A549 (cell line): ENCODE measurements around the gene EP300.

Experiments
- CHD2 ChIP-seq: fragments of 150-350 bp; IDR thresholded peaks from 2 replicates; pipeline ENCODE4 v1.6.1; 2014; ENCODE audit warnings: low read length; ENCODE audit not compliant: partially characterized antibody
- JUNB ChIP-seq: fragments of >200 bp; sonication (Bioruptor Twin); formaldehyde crosslinking; IDR thresholded peaks from 2 replicates; pipeline ENCODE4 v1.6.1; 2016
- PHF8 ChIP-seq: fragments of 200-600 bp; sonication (generic); IDR thresholded peaks from 2 replicates; pipeline ENCODE4 v1.6.1; 2016; ENCODE audit warnings: low read depth, mild to moderate bottlenecking, antibody characterized with exemption, moderate library complexity, borderline replicate concordance
- RAD21 ChIP-seq, 2 experiments: fragments of >200 bp in 1 of 2; sonication (Bioruptor Twin) in 1 of 2; formaldehyde crosslinking in 1 of 2; IDR thresholded peaks in 1 of 2; conservative IDR thresholded peaks in 1 of 2; 2 replicates in 1 of 2; 3 replicates in 1 of 2; pipeline ENCODE4 v1.6.1; 2012 to 2018; ENCODE audit warnings: inconsistent platforms in 1 of 2
- TFCP2L1 ChIP-seq: fragments of 250-450 bp; sonication (Bioruptor Pico); IDR thresholded peaks from 2 replicates; pipeline ENCODE4 v1.5.0; 2021; ENCODE audit warnings: mild to moderate bottlenecking
- TF ChIP-seq, protein P1 (sequence below): fragments of >200 bp; sonication (Bioruptor Twin); formaldehyde crosslinking; IDR thresholded peaks from 3 replicates; pipeline ENCODE4 v1.5.1; 2016

DNA sequence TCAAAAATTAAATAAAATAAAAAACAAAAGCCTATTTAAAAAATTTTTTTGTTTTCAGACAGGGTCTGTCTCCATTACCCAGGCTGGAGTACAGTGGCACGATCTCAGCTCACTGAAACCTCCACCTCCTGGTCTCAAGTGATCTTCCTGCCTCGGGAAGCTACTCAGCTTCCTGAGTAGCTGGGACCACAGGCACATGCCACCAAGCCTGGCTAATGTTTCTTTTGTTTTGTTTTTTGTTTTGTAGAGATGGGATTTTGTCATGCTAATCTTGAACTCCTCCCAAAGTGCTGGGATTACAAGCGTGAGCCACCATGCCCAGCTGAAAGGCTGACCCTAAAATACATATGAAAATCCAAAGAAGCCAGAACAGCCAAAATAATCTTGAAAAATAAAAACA lies 92.3 kb downstream of the EP300 start:
- TF ChIP-seq, protein P1, sequence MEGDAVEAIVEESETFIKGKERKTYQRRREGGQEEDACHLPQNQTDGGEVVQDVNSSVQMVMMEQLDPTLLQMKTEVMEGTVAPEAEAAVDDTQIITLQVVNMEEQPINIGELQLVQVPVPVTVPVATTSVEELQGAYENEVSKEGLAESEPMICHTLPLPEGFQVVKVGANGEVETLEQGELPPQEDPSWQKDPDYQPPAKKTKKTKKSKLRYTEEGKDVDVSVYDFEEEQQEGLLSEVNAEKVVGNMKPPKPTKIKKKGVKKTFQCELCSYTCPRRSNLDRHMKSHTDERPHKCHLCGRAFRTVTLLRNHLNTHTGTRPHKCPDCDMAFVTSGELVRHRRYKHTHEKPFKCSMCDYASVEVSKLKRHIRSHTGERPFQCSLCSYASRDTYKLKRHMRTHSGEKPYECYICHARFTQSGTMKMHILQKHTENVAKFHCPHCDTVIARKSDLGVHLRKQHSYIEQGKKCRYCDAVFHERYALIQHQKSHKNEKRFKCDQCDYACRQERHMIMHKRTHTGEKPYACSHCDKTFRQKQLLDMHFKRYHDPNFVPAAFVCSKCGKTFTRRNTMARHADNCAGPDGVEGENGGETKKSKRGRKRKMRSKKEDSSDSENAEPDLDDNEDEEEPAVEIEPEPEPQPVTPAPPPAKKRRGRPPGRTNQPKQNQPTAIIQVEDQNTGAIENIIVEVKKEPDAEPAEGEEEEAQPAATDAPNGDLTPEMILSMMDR, result no peak
- no peak for TF ChIP-seq JUNB
- TF ChIP-seq CHD2, result no peak
- TF ChIP-seq PHF8, result no peak
- no peak for TF ChIP-seq TFCP2L1
- TF ChIP-seq RAD21 (conservative IDR thresholded peaks at IDR 0.05 in 1 of 2, IDR thresholded peaks at IDR 0.05 in 1 of 2), result no peak
